A549 treated with GW870086 at 1 μM for 4 hours (cell line): ENCODE results near the gene SPAG16. TPM values are rescaled to one million over a fixed set of nuclear protein-coding genes. Genes with fewer than 3 reads are reported as not detected.

ENCODE experiments used
- total RNA-seq: library from RNA; stranded (reverse); fragments of 200-300 nt; extraction: Qiagen RNA extraction; gene quantifications from 5 replicates; pipeline ENCODE4 v1.2.3, GENCODE V29; 2022; ENCODE audit warnings: low read depth

SPAG16 gene
- total RNA-seq: 11.0 to 14.9 TPM (median 13.4 TPM) in 5 replicates

DNA sequence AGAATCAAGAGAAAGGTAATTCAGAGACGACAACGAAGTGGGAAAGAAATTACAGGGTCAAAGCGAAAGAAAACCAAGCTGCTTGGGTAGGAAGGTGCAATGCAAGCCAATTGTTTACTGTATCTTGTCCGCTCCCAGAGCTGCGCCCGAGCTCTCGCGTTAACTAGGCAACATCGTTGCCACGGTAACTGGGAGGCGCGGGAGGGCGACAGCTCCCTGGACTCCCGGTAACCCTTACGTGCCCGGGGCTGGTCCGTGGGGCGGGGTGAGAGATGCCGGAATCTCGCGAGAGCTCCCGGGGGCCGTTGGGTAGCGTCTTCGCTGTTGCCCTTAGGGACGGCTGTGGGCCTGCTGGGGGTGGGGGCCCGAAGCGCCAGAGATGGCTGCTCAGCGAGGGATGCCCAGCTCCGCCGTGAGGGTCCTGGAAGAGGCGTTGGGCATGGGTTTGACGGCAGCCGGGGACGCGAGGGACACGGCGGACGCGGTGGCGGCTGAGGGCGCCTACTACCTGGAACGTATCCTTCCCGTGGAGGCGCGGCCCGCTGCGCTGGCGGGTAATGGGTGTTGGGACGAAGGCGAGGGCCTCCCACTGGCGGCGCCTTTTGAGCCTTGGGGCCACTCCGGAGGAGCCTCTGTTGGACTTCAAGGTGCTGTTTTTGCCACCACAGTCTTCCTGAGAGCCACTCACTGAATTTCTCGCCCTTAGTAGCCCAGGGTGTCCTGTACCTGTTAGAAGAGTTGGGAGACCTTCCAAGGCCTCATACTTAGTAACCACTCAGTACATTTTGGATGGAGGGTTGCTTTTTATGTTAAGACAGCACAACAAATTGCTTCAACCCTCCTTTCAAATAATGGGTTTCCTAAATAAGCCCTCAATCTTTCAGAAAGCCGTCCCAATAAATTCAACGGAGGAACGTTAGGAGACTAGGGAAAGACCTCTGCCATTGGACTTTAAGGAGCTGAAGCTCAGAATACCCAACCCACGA is at the start of gene SPAG16:
TSS of gene SPAG16 (plus strand) at position 360 of the 986 bp plus-strand sequence.

DNA sequence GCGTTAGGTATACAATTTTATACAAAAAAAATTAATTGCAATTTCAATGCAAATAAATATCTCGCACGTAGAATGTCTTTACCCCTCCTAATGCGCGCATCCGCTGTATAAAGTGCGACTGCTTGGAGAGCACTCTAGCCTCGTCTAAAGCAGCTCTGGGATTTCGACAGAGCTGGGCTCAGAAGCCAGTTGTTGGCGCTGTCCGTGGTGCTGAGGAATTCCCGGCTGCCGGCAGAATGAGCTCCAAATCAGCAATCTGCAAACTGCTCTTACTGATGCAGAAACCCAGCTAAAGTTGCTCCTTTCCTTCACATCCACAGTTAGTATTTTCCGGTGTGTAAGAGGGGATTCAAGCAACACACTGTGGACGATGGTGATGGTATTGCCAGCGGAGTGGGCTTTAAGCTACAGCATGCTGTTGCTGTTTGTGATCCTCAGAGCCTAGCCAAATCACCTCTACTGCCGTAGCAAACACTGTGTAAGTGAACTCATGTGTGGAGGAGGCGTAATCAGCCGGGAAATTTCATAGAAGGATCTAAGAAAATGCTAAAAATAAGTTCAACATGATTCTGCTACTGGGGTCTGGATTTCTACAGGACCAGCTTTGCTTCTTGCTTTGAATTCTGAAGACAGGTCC is 1126.8 kb downstream of the SPAG16 start, which contains the start of gene VWC2L:
TSS of gene VWC2L (plus strand) at position 137 of the 637 bp plus-strand sequence. CDS start 3,140 bp downstream, outside the sequence.

Other genes starting within 250 kb of the SPAG16 start
- gene IKZF2, start 132.9 kb upstream of the SPAG16 start, total RNA-seq: 0.13 to 0.41 TPM (median 0.25 TPM) in 5 replicates